HG02610 (cell line): ENCODE data around the gene TRPM2.

Experiments
- ATAC-seq: cut with Tn5 transposase; IDR thresholded peaks from one replicate; pipeline ENCODE4 v1.9.1; 2021; ENCODE audit warnings: mild to moderate bottlenecking, moderate library complexity; ENCODE audit not compliant: unreplicated experiment

The TRPM2 gene

DNA sequence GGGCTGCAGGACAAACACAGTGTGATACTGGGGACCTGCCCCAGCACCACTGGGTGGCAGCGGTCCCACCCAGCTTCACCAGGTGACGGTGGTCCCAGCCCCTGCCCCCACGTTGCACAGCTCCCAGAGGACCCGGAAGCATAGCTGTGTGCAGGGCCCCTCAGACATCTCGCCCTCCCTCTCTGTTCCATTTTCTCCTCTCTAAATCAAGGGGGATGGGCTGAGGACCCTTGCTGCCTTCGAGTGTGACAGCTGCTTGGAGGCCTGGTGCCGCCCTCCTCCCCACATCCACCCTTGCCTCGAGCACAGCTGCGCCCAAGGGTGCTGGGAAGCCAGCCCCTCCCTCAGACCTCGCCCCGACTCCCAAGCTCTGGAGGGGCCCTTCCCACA, 85.8 kb downstream of the TRPM2 start:
- no peak for ATAC-seq

DNA sequence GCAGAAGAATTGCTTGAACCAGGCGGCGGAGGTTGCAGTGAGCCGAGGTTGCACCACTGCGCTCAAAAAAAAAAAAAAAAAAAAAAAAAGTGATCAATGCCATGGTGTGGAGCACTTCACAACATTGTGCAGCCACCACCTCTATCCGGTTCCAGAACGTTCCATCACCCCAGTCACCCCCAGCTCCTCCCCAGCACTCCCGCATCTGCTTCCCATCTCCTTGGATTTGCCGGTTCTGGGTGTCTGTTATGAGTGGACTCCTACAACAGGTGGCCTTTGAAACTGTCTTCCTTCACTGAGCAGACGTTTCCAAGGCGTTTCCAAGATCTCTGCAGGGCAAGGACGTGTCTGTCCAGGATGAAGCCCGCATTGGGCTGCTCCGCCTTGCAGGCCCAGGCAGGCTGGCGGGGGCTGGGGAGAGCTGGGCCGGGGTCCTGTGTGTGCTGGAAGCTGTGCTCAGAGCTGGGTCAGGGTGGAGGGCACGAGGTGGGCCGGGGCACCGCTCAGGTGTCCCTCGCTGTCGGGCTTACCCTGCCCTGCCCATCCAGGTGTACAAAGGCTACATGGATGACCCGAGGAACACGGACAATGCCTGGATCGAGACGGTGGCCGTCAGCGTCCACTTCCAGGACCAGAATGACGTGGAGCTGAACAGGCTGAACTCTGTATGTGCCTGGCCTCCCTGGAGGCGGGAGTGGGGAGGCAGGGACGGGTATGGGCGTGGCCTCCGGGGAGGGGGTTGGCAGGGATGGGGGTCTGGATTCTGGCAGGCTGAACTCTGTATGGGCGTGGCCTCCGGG, 87.0 kb downstream of the TRPM2 start:
- ATAC-seq = no peak

DNA sequence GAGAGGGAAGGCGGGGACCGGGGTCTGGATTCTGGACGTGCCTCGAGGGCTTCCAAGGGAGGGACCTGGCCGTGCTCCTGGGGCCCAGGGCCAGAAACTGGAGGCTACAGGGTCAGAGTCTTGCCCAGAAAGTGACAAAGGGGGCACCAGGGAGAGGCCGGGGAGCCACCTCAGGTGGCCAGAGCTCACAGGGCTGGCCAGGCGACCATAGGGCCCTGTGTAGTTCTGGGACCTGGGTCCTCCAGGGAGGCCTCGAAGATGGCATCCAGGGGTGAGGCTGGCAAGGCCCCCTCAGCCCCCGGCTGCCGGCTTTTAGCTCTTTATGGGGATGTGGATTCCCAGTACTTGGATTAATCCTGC, 87.6 kb downstream of the TRPM2 start:
- no peak for ATAC-seq

DNA sequence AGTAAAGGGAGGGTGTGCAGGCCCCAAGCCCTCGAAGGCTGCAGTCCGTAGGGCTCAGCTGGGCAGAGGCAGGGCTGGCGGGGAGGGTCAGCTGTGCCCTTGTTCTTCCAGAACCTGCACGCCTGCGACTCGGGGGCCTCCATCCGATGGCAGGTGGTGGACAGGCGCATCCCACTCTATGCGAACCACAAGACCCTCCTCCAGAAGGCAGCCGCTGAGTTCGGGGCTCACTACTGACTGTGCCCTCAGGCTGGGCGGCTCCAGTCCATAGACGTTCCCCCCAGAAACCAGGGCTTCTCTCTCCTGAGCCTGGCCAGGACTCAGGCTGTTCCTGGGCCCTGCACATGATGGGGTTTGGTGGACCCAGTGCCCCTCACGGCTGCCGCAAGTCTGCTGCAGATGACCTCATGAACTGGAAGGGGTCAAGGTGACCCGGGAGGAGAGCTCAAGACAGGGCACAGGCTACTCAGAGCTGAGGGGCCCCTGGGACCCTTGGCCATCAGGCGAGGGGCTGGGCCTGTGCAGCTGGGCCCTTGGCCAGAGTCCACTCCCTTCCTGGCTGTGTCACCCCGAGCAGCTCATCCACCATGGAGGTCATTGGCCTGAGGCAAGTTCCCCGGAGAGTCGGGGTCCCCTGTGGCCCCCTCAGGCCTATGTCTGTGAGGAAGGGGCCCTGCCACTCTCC, 88.3 kb downstream of the TRPM2 start:
- no peak for ATAC-seq

DNA sequence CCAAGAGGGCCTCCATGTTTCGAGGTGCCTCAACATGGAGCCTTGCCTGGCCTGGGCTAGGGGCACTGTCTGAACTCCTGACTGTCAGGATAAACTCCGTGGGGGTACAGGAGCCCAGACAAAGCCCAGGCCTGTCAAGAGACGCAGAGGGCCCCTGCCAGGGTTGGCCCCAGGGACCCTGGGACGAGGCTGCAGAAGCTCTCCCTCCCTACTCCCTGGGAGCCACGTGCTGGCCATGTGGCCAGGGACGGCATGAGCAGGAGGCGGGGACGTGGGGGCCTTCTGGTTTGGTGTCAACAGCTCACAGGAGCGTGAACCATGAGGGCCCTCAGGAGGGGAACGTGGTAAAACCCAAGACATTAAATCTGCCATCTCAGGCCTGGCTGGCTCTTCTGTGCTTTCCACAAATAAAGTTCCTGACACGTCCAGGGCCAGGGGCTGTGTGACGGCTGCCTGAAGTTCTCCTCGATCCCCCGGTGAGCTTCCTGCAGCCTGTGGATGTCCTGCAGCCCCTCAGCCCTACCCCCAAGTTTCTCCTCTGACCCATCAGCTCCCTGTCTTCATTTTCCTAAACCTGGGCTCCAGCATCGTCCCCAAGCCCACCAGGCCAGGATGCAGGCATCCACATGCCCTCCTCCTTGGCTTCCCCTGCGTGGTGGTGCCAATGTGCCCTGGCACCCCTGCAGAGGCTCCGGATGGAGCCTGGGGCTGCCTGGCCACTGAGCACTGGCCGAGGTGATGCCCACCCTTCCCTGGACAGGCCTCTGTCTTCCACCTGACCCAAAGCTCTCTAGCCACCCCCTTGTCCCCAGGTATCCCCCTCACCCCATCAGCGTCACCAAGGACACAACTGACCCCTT, 89.1 kb downstream of the TRPM2 start:
- ATAC-seq = no peak

DNA sequence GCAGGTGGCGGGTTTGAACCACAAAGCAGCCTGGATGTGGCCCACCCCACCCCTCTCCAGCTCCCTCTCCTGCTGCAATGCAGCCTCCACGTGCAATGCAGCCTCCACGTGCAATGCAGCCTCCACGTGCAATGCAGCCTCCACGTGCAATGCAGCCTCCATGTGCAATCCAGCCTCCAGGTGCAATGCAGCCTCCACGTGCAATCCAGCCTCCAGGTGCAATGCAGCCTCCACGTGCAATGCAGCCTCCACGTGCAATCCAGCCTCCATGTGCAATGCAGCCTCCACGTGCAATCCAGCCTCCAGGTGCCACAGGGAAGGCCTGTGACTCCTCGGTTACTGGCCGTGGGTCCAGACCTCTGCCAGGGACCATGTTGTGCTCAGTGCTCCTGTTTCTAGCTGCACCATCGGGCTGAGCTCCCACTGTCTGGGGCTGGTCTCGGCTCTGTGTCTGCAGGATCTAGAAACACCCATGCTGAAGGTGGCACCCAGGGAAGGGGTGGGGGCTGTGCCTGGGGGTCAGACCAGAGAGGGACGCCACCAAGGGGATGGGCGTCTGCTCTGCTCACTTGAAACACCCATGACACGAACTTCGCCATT, 90.0 kb downstream of the TRPM2 start:
- no peak for ATAC-seq

DNA sequence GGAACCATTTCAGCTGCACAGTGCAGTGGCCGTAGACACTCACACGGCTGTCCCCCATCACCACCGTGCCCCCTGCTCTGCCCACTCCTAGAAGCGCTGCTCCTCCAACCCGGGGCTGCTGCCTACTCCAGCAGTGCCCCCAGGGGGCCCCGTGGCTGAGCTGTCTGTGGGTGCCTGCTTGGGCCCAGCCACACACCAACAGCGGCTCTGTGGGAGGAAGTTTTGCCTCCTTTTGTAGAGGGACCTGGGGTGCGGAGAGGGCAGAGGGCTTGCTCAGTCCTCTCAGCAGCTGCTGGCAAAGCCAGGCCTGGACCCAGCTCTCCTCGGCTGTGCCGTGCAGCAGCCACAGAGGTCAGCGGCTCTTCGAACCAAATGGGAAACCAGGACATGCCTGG, 90.5 kb downstream of the TRPM2 start:
- ATAC-seq = no peak

DNA sequence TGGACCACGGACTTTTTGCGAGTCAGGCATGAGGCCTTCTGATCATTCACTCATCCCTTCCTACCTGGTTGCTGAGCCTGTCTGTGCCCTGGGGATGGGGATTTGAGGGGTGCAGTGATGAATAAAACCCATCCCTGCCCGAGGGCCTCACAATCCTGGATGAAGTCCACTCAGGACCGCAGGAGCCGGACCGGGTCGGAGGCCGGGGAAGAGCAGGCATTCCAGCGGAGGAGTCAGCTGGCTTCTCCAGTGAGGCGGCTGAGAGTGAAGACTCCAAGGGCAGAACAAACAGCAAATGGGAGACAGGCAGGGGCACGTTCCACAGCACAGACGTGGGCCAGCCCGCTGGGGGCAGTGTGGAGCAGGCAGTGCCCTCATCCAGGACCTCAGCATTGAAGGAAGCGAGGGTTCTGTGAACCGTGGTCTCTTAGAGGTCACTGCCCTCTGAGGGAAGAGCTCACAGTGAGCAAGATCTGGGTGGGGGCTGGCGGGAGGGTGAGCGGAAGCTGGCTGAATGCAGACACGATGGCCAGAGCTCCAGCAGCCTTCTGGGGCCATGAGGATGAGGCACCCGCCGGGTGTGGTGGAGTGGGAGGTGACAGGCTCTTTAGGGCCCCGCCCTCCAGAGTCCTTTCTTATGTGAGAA, 91.0 kb downstream of the TRPM2 start:
- no peak for ATAC-seq

DNA sequence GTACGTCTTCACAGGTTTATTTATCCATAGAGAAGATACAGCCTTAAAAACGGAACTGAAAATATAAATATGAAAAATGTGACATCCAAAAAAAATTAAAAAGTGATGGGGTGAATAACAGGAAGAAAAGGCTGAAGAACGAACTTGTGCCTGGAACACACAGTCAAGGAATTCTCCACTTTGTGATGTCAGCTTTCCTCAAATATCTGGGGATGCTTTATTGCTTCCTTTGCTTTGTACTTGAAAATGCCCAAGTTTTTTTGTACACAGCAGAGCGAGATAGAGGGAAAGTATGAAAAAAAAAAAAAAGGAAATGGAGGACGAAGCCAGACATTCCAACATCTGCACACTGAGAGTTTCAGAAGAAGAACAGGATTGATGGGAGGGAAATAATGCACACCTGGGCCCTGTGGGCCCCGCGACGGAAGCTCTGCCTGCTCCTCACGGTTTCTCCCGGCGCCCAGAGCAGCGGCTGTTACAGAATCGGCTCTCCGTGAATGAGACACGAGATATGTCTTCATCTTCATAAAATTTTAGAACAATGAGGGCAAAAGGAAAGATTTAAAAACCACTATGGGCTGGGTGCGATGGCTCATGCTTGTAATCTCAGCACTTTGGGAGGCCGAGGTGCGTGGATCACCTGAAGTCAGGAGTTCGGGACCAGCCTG, 91.9 kb downstream of the TRPM2 start:
- no peak for ATAC-seq

DNA sequence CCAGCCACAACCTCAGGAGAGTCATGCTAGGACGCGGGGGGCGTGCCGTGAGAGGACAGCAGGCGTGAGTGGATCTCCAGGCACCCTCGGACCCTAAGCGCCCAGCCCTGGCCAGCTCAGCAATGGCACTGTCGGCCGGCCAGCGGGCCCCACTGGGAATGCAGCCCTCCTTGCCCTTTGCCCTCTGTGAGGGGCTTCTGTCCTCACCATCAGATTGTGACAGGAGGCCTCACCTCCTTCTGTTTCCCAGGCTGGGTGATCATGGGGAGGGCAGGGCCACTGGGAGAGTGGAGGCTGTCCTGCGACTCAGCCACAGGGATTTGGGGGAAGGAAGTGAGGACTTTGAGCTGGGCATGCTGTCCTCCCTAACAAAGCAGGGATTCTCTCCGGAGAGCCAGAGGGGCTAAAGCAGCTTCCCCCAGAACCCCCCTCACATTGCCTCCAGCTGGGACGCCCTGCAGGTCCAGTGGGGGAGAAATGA, 95.3 kb downstream of the TRPM2 start:
- no peak for ATAC-seq

DNA sequence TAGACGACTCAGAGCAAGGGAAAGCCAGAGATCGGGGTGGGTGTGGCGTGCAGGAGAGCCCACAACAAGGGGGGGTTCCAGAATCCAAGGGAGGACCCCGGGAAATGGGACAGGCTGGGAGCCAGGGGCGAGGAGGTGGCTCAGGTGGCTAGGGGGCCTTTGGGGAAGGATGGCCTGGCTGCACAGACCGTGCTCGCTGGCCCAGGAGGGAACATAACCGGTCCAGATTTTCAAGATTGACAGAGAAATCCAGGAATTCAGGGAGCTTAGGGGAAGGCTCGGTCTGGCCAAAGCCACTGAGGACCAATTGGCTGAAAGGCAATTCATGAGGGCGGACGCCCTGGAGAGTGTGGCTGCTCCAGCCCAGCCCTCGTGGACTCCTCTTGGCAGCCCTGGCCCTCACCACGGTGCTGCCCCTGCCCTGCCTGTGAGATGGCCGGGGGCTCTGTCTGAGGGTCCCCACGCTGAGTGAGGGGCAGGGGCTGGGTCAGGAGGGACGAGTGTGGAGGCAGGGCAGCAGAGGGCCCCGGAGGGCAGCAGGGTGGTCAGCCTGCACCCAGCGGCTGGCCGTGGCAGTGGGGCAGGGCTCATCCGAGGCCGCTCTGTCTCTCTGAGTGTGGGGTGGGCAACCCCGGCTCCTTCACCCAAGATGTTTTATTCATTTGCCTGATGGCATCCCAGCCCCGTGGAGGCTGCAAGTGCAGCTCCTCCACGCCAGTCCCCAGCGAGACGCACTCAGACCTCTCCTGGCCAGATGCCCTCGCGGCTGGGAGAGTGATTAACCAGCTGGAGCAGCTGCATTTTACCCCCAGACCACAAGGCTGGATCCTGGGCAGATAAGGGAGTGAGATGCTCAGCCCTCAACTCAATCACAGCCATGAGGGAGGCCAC, 96.3 kb downstream of the TRPM2 start:
- ATAC-seq = no peak

DNA sequence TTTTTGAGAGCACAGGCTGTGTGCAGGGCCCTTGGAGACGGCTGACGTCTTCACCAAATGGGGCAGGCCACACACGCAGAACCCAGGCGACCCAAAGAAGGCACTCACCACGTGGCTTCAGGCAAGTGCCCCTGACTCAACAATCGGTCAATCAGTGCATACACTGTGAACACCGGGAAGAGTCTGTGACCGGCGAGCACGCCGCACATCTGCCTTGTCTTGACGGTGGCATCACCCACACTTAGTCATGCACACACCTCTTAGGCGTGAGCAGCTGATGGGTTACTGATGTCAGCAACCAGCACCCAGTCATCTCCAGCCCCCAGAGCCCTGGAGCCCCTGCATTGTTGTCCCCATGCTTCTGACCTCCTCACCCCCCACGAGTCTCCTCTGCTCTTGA, 97.0 kb downstream of the TRPM2 start:
- no peak for ATAC-seq

DNA sequence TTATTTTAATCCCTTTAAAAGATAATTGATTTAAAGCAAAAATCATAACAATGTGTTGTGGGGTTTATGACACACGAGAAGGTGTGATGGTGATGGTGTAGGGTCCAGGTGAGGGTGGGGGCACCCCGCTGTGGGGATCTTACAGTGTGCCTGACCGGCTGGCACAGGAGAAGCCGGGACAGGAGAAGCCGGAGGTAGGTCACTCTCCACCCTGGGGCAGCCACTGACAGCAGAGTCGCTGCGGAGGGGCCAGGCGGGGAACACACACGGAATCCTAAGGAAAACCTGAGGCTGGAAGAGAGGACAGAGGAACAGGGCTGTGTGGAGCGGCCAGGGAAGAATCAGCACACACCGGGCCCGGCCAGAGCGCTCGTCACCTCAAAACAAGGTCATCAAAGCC, 97.6 kb downstream of the TRPM2 start:
- ATAC-seq = no peak

DNA sequence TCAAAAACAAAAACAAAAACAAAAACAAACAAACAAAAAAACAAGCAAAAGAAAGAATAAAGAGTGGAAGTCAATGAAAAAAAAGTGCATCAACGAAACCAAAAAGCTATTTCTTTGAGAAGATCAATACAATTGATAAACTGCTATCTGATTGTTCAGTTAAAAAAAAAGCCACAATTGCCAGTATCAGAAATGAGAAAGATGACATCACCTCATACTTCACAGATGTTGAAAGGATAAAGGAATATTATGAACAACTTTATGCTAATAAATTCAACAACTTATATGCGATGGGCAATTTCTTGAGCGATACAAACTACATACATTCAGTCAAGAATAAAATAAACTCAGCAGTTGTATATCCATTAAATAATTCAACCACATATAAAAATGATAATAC, 99.7 kb downstream of the TRPM2 start:
- no peak for ATAC-seq

DNA sequence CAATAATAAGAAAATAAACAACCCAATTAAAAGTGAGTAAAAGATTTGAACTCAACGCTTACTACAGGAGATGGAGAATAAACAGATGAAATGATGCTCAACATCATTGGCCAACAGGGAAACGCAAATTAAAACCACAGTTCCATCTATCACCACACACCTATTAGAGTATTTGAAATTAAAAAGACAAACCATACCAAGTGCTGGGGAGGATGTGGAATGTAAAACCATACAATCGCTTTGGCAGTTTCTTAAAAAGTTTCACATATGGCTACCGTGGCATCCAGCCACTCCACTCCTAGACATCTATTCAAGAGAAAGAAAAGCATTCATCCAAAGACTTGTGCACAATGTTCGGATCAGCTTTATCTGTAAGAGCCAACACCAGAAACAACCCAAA, 100.6 kb downstream of the TRPM2 start:
- ATAC-seq = no peak

DNA sequence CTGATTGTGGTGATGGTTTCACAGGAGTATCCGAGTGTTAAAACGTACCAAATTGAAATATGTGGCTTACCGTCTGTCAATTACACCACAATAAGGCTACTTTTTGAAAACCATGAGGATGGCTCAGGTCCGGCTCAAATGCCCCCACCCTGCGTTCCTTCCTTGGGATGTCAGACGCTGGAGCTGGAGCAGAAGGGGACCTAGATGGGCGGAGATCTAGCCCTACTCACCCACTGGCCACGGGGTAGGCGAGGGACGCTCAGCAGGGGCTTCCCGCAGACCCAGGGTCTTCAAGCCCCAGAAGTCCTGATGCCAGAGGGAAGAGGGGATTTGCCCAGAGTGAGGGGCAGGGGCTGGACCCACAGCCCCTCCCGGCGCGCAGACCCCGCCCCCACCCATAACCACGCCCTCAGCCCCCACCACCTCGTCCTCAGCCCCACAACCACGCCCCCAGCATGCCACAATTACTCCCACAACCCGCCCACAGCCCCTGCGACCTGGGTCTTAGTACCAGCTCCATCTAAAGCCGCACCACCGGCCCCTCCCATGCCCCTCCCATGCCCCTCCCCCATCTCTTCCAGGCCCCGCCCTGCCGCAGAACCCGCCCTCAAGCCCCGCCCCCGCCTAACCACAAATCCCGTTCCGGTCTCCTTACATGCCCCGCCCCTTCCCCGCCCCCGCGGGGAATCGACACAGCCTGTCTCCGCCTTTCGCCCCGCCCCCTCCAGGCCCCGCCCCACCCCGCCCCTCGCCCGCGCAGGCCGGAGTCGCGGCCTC, 101.5 kb downstream of the TRPM2 start, which contains the start of gene LRRC3:
TSS of gene LRRC3 (plus strand) at position 764 of the 777 bp plus-strand sequence. CDS start 1,135 bp downstream, outside the sequence.
- peak; percentile 42 for ATAC-seq

DNA sequence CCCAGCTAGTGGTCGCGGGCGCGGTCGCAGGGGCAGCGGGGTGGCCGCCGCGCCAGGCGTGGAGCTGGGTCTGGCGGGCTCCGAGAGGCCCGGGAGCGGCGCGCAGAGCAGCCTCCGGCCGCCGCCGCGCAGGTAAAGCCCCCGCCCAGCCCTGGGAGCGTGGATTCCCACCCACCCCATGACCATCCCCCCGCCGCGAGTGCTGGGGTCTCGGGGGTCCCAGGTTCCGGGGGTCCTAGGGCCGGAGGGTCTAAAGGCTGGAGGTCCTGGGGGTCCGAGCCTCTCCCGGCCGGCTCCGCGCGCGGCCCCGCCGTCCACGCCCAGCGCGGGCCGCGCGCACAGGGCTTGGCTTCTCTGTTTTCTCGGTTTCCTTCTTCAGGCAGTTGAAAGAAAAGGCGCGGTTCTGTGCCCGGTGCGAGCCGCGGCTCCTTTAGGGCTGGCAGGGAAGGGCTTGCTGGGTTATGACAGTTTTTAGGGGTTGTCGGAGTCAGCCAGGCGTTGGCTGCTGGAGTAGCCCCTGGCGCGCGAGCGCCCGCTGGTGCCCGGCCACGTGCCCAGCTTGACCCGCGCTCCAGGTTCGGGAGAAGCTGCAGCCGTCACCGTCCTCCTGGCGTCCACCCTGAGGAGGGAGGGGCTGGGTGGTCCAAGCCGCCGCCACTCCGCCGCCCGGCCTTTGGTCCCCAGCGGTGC, 102.2 kb downstream of the TRPM2 start:
- peak; percentile 27 for ATAC-seq
